WTC11 (cell line): ENCODE data around the gene ZNF775. TPM values are rescaled to one million over a fixed set of nuclear protein-coding genes. Genes with fewer than 3 reads are reported as not detected.
A peak's percentile ranks its signal among the peaks of the same experiment; 100 is the strongest.

Source experiments
- ATAC-seq: fragments of 200-7000 bp; cut with Tn5 transposase; 2 replicates; pipeline ENCODE4 v1.10.0; 2021; ENCODE audit warnings: mild to moderate bottlenecking, moderate library complexity
- CTCF ChIA-PET: fragments of 300-600 bp; sonication (Branson Sonifier 250); formaldehyde crosslinking; loops from one replicate; lab custom pipeline; 2021; ENCODE audit warnings: antibody characterized with exemption; lab: Charles Lee
- POLR2A ChIA-PET: fragments of 350-600 bp; sonication (Branson Sonifier 250); formaldehyde crosslinking; loops from one replicate; lab custom pipeline; 2021; ENCODE audit warnings: antibody characterized with exemption; lab: Charles Lee
- DNase-seq: peaks from one replicate; pipeline ENCODE4 v3.0.0; 2021; ENCODE audit warnings: low spot score
- H3K27ac Mint-ChIP-seq: 2 replicates; pipeline ENCODE4 v1.8.0; 2021; ENCODE audit warnings: mixed read lengths
- H3K27me3 Mint-ChIP-seq: 2 replicates; pipeline ENCODE4 v1.8.0; 2021; ENCODE audit warnings: low read depth, mild to moderate bottlenecking, moderate library complexity, mixed read lengths
- H3K36me3 Mint-ChIP-seq: 2 replicates; pipeline ENCODE4 v1.8.0; 2021; ENCODE audit warnings: mixed read lengths
- H3K4me1 Mint-ChIP-seq: 2 replicates; pipeline ENCODE4 v1.8.0; 2022; ENCODE audit warnings: mixed read lengths
- H3K4me3 Mint-ChIP-seq: 2 replicates; pipeline ENCODE4 v1.8.0; 2021; ENCODE audit warnings: mild to moderate bottlenecking, moderate library complexity, mixed read lengths
- H3K9me3 Mint-ChIP-seq: 2 replicates; pipeline ENCODE4 v1.8.0; 2021; ENCODE audit warnings: mixed read lengths
- AFF4 ChIP-seq: sonication (generic); formaldehyde crosslinking; IDR thresholded peaks from 2 replicates; pipeline ENCODE4 v1.8.1; 2023; ENCODE audit warnings: mild to moderate bottlenecking, missing genetic modification reagents, borderline replicate concordance
- ATF3 ChIP-seq: sonication (generic); formaldehyde crosslinking; conservative IDR thresholded peaks from 2 replicates; pipeline ENCODE4 v1.8.1; 2022; ENCODE audit warnings: mild to moderate bottlenecking, missing genetic modification reagents
- ATF6 ChIP-seq: sonication (generic); formaldehyde crosslinking; IDR thresholded peaks from 2 replicates; pipeline ENCODE4 v1.8.1; 2023; ENCODE audit warnings: mild to moderate bottlenecking, missing genetic modification reagents
- CBFB ChIP-seq: sonication (generic); formaldehyde crosslinking; IDR thresholded peaks from 2 replicates; pipeline ENCODE4 v1.8.1; 2022; ENCODE audit warnings: mild to moderate bottlenecking, low read depth, missing genetic modification reagents
- ELF4 ChIP-seq: sonication (generic); formaldehyde crosslinking; IDR thresholded peaks from 2 replicates; pipeline ENCODE4 v1.8.1; 2022; ENCODE audit warnings: low read depth, mild to moderate bottlenecking, moderate library complexity, missing genetic modification reagents
- EMX1 ChIP-seq: fragments of 250-450 bp; sonication (Bioruptor Pico); IDR thresholded peaks from 2 replicates; pipeline ENCODE4 v1.8.0; 2021; ENCODE audit warnings: mild to moderate bottlenecking
- FOXK1 ChIP-seq: sonication (generic); formaldehyde crosslinking; IDR thresholded peaks from 2 replicates; pipeline ENCODE4 v1.8.0; 2022; ENCODE audit warnings: mild to moderate bottlenecking, moderate library complexity, missing genetic modification reagents
- FOXP1 ChIP-seq: sonication (generic); formaldehyde crosslinking; IDR thresholded peaks from 2 replicates; pipeline ENCODE4 v1.8.0; 2022; ENCODE audit warnings: missing genetic modification reagents, mild to moderate bottlenecking, moderate library complexity, borderline replicate concordance
- GABPB1 ChIP-seq: sonication (generic); formaldehyde crosslinking; IDR thresholded peaks from 2 replicates; pipeline ENCODE4 v1.8.1; 2023; ENCODE audit warnings: mild to moderate bottlenecking, missing genetic modification reagents
- HMGA2 ChIP-seq: fragments of 250-450 bp; sonication (Bioruptor Pico); IDR thresholded peaks from 2 replicates; pipeline ENCODE4 v1.4.0; 2021; ENCODE audit warnings: mild to moderate bottlenecking, moderate library complexity
- IRF2 ChIP-seq: sonication (generic); formaldehyde crosslinking; IDR thresholded peaks from 2 replicates; pipeline ENCODE4 v1.8.0; 2022; ENCODE audit warnings: low read depth, missing genetic modification reagents, borderline replicate concordance
- NFATC4 ChIP-seq: fragments of 250-450 bp; sonication (Bioruptor Pico); IDR thresholded peaks from 2 replicates; pipeline ENCODE4 v1.9.0; 2021; ENCODE audit warnings: mild to moderate bottlenecking
- SMAD4 ChIP-seq: sonication (generic); formaldehyde crosslinking; IDR thresholded peaks from 2 replicates; pipeline ENCODE4 v1.8.0; 2022; ENCODE audit warnings: mild to moderate bottlenecking, missing genetic modification reagents
- STAT6 ChIP-seq: sonication (generic); formaldehyde crosslinking; conservative IDR thresholded peaks from 2 replicates; pipeline ENCODE4 v1.8.1; 2023; ENCODE audit warnings: mild to moderate bottlenecking, low read depth, missing genetic modification reagents, moderate library complexity
- ZNF416 ChIP-seq: fragments of 250-450 bp; sonication (Bioruptor Pico); IDR thresholded peaks from 2 replicates; pipeline ENCODE4 v1.9.0; 2021; ENCODE audit warnings: mild to moderate bottlenecking, inconsistent platforms
- total RNA-seq: library from RNA; stranded (reverse); gene quantifications from 3 replicates; pipeline ENCODE4 v1.2.3, GENCODE V29; 2021
- TF ChIP-seq, protein P1 (sequence below): sonication (generic); formaldehyde crosslinking; IDR thresholded peaks from 2 replicates; pipeline ENCODE4 v1.8.1; 2022; ENCODE audit warnings: mild to moderate bottlenecking, moderate library complexity, missing genetic modification reagents
- TF ChIP-seq, protein P2 (sequence below): sonication (generic); formaldehyde crosslinking; IDR thresholded peaks from 2 replicates; pipeline ENCODE4 v1.8.0; 2022; ENCODE audit warnings: mild to moderate bottlenecking, missing genetic modification reagents
- TF ChIP-seq, protein P3 (sequence below): sonication (generic); formaldehyde crosslinking; IDR thresholded peaks from 2 replicates; pipeline ENCODE4 v1.8.0; 2023; ENCODE audit warnings: missing genetic modification reagents

The ZNF775 gene
- total RNA-seq, 1 experiment from 2014 or later, result 25.4 TPM

DNA sequence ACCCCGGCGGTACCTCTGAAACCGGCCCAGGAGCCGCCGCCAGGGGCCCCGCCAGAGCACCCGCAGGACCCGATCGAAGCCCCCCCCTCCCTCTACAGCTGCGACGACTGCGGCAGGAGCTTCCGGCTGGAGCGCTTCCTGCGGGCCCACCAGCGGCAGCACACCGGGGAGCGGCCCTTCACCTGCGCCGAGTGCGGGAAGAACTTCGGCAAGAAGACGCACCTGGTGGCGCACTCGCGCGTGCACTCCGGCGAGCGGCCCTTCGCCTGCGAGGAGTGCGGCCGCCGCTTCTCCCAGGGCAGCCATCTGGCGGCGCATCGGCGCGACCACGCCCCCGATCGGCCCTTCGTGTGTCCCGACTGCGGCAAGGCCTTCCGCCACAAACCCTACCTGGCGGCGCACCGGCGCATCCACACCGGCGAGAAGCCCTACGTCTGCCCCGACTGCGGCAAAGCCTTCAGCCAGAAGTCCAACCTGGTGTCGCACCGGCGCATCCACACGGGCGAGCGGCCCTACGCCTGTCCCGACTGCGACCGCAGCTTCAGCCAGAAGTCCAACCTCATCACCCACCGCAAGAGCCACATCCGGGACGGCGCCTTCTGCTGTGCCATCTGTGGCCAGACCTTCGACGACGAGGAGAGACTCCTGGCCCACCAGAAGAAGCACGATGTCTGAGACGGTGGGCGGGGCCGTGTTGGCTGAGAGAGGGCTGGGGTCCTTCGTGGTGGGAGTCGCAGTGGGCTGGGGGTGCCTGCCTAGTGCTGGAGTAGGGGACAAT lies 6.7 kb upstream of the ZNF775 start:
- CTCF ChIA-PET, result interaction anchor here (1.2 kb wide), 1 partner anchor 16 kb away, joined by 3 read pairs; no protein-coding TSS in a partner anchor
- H3K36me3 Mint-ChIP-seq, result peaks cover 32% of the 10 kb centered on the region
- peak overlapping the region; percentile 76 for H3K27ac Mint-ChIP-seq

DNA sequence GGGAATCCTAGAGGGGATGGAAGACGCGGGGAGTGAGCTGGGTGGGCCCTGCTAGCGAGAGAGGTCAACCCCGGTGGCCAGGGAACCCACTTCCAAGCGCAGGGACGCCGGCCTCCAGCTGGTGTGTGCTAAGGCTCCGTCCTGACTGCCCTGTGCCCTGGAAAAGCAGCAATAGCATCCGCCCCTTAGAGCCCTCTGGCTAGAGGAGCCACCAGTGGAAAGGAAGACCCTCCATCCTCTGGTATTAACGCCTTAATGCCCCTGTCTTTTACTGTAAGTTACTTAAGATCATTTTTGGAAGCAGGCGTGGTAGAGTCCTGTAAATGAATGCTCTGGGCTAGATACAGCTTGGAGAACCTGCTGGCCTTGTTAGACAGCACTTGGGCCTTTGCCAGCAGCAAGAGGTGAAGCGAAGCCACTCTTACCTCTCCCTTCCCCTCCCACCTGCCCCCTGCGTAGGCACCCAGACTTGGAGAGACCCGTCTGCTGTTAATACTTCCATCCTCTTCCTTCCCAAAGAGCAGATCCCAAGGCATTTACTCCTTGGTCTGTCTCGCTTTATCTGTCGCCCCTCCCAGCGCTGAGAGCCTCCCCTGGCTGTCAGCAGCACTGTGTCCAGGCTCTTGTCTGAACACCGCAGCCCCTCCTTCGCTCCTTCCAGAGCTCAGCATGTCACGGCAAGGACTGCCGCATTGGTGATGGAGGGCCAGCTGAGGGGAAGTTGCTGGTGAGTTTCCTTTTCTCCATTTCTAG lies 5.9 kb upstream of the ZNF775 start:
- no peak for TF ChIP-seq CBFB
- TF ChIP-seq, protein P1, sequence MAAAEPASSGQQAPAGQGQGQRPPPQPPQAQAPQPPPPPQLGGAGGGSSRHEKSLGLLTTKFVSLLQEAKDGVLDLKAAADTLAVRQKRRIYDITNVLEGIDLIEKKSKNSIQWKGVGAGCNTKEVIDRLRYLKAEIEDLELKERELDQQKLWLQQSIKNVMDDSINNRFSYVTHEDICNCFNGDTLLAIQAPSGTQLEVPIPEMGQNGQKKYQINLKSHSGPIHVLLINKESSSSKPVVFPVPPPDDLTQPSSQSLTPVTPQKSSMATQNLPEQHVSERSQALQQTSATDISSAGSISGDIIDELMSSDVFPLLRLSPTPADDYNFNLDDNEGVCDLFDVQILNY (CRISPR knock-in tag), result no peak
- no peak for TF ChIP-seq AFF4
- no peak for TF ChIP-seq EMX1 (CRISPR knock-in tag)
- TF ChIP-seq IRF2 (CRISPR knock-in tag), result no peak
- TF ChIP-seq, all 79 proteins: peak for 0
- Mint-ChIP-seq H3K27me3 (no peaks in the 10 kb centered on the region), H3K36me3 (peaks cover 32% of the 10 kb centered on the region), H3K4me3 (no peak overlapping the region), H3K4me1 (peaks cover 71% of the 10 kb centered on the region), H3K9me3 (no peaks in the 10 kb centered on the region), H3K27ac (peak overlapping the region; percentile 88)
- ChIA-PET POLR2A (interaction anchor here (0.7 kb wide), 1 partner anchor 11 kb away, joined by 3 read pairs; no protein-coding TSS in a partner anchor), CTCF (interaction anchor here (1.2 kb wide), 2 partner anchors 11 to 17 kb away, joined by 3 read pairs; no protein-coding TSS in a partner anchor)
- ATAC-seq (no peak), DNase-seq (peak; percentile 17)

More for the DNA sequence above, 6.7 kb upstream of the ZNF775 start:
- H3K9me3 Mint-ChIP-seq, result no peaks in the 10 kb centered on the region
- peaks cover 68% of the 10 kb centered on the region for H3K4me1 Mint-ChIP-seq
- TF ChIP-seq FOXK1 (CRISPR knock-in tag) (no peak), CBFB (no peak), FOXP1 (CRISPR knock-in tag) (peak; percentile 32; the same call in 1 of the 2 replicates), GABPB1 (no peak), STAT6 (CRISPR knock-in tag) (no peak), ELF4 (no peak)
- TF ChIP-seq, protein P2, sequence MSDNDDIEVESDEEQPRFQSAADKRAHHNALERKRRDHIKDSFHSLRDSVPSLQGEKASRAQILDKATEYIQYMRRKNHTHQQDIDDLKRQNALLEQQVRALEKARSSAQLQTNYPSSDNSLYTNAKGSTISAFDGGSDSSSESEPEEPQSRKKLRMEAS (CRISPR knock-in tag), result no peak
- peak; percentile 20 for DNase-seq
- POLR2A ChIA-PET, result interaction anchor here (0.7 kb wide), 1 partner anchor 11 kb away, joined by 3 read pairs; no protein-coding TSS in a partner anchor
- H3K27me3 Mint-ChIP-seq, result no peaks in the 10 kb centered on the region
- ATAC-seq, result no peak
- H3K4me3 Mint-ChIP-seq, result no peak overlapping the region

- peaks cover 71% of the 10 kb centered on the region for H3K4me1 Mint-ChIP-seq
- H3K27ac Mint-ChIP-seq, result peak overlapping the region; percentile 92
- ATAC-seq, result no peak
- peaks cover 32% of the 10 kb centered on the region for H3K36me3 Mint-ChIP-seq
- H3K4me3 Mint-ChIP-seq, result no peak overlapping the region
- no peak for DNase-seq
- no peaks in the 10 kb centered on the region for H3K9me3 Mint-ChIP-seq
- ChIA-PET POLR2A (no interaction called here), CTCF (interaction anchor here (1.2 kb wide), 1 partner anchor 10 kb away, joined by 3 read pairs; no protein-coding TSS in a partner anchor)
- no peaks in the 10 kb centered on the region for H3K27me3 Mint-ChIP-seq
- no peak for TF ChIP-seq NFATC4 (CRISPR knock-in tag)
- no peak for TF ChIP-seq HMGA2 (CRISPR knock-in tag)
- TF ChIP-seq ZNF416 (CRISPR knock-in tag), result no peak
- no peak for TF ChIP-seq SMAD4
- no peak for TF ChIP-seq ATF3 (CRISPR knock-in tag)
- TF ChIP-seq ATF6 (CRISPR knock-in tag), result no peak
- TF ChIP-seq, protein P3, sequence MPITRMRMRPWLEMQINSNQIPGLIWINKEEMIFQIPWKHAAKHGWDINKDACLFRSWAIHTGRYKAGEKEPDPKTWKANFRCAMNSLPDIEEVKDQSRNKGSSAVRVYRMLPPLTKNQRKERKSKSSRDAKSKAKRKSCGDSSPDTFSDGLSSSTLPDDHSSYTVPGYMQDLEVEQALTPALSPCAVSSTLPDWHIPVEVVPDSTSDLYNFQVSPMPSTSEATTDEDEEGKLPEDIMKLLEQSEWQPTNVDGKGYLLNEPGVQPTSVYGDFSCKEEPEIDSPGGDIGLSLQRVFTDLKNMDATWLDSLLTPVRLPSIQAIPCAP (CRISPR knock-in tag), result no peak
These were observed 5.1 kb upstream of the ZNF775 start for GRCh38 chr7:150374026-150374425.
